Measurements from ENCODE around the gene CIAO3.

- TF ChIP-seq CTCF (IDR thresholded peaks at IDR 0.05) (no peak), POLR2AphosphoS5 (IDR thresholded peaks at IDR 0.05) (no peak)
Measured at GRCh38 chr16:766008-766819, 25.4 kb upstream of the CIAO3 start.

Measured in prostate gland (tissue), 2 donors.